ENCODE measurements around the gene C1QTNF4. TPM values are rescaled to one million over a fixed set of nuclear protein-coding genes. Genes with fewer than 3 reads are reported as not detected.

The C1QTNF4 gene
- total RNA-seq, 2 experiments from 2014 or later = 3.6 TPM; not detected in 1

GRCh38 chr11:47620836-47621378, 26.7 kb upstream of the C1QTNF4 start:
- intact Hi-C loops (cut with micrococcal nuclease; ENCODE audit: unreplicated experiment) = no loop called here
- H3K4me3 ChIP-seq (ENCODE audit: low read depth, low read length, poor library complexity, severe bottlenecking) = no peak overlapping the region
- no peak overlapping the region for H2AFZ ChIP-seq (ENCODE audit: low read length)
- H4K20me1 ChIP-seq (ENCODE audit: insufficient read depth, low read length) = no peaks in the 10 kb centered on the region
- ChIA-PET POLR2A (interaction anchor here (0.5 to 1.6 kb wide), 6 partner anchors 8 to 760 kb away, joined by 3 to 5 read pairs (median 4); no protein-coding TSS in a partner anchor), CTCF (ENCODE audit: unreplicated experiment) (no interaction called here)
- H3K9me2 ChIP-seq (ENCODE audit: insufficient read depth, low read length) = no peaks in the 10 kb centered on the region
- TF ChIP-seq EZH2phosphoT487 (IDR thresholded peaks at IDR 0.05; ENCODE audit: borderline replicate concordance, low read depth, low read length) (no peak), CTCF (conservative IDR thresholded peaks at IDR 0.05; ENCODE audit: low read length) (no peak)
- no peak overlapping the region for H3K4me2 ChIP-seq (ENCODE audit: low read length)
- no peak overlapping the region for H3K27ac ChIP-seq (ENCODE audit: low read depth, low read length, poor library complexity, severe bottlenecking)
- H3K79me2 ChIP-seq (ENCODE audit: insufficient read depth, low read depth, low read length) = no peaks in the 10 kb centered on the region
- H3K4me1 ChIP-seq (ENCODE audit: insufficient read depth, low read length, poor library complexity, severe bottlenecking) = no peaks in the 10 kb centered on the region
- no peak for DNase-seq (ENCODE audit: low spot score)
- H3K9me3 ChIP-seq (ENCODE audit: low read length) = no peaks in the 10 kb centered on the region
- H3K36me3 ChIP-seq (ENCODE audit: insufficient read depth, low read length) = peaks cover 80% of the 10 kb centered on the region
- no TSS peak for BruUV-seq (replicated peaks)

GRCh38 chr11:47617417-47617809, 23.2 kb upstream of the C1QTNF4 start:
- intact Hi-C loops (cut with micrococcal nuclease; ENCODE audit: unreplicated experiment) = loop anchor here (5.0 kb wide), 1 partner anchor 130 kb away; no protein-coding TSS in a partner anchor
- Histone ChIP-seq H3K79me2 (ENCODE audit: insufficient read depth, low read depth, low read length) (no peaks in the 10 kb centered on the region), H2AFZ (ENCODE audit: low read length) (no peak overlapping the region), H3K4me2 (ENCODE audit: low read length) (no peak overlapping the region), H3K36me3 (ENCODE audit: insufficient read depth, low read length) (peaks cover 49% of the 10 kb centered on the region), H3K4me1 (ENCODE audit: insufficient read depth, low read length, poor library complexity, severe bottlenecking) (no peaks in the 10 kb centered on the region), H3K9me2 (ENCODE audit: insufficient read depth, low read length) (no peaks in the 10 kb centered on the region), H3K9me3 (ENCODE audit: low read length) (no peaks in the 10 kb centered on the region), H3K27ac (ENCODE audit: low read depth, low read length, poor library complexity, severe bottlenecking) (no peak overlapping the region), H4K20me1 (ENCODE audit: insufficient read depth, low read length) (no peaks in the 10 kb centered on the region), H3K4me3 (ENCODE audit: low read depth, low read length, poor library complexity, severe bottlenecking) (no peak overlapping the region)
- DNase-seq (ENCODE audit: low spot score) = no peak
- ChIA-PET POLR2A (interaction anchor here (0.7 to 0.8 kb wide), 2 partner anchors 11 to 420 kb away, joined by 3 read pairs; no protein-coding TSS in a partner anchor), CTCF (ENCODE audit: unreplicated experiment) (no interaction called here)
- TSS peak; percentile 20 for BruUV-seq (replicated peaks)
- TF ChIP-seq EZH2phosphoT487 (IDR thresholded peaks at IDR 0.05; ENCODE audit: borderline replicate concordance, low read depth, low read length) (no peak), CTCF (conservative IDR thresholded peaks at IDR 0.05; ENCODE audit: low read length) (peak; percentile 29; the same call in 1 of the 2 replicates)

- TF ChIP-seq CTCF (conservative IDR thresholded peaks at IDR 0.05; ENCODE audit: low read length) = peak; percentile 88
- no peak for TF ChIP-seq EZH2phosphoT487 (IDR thresholded peaks at IDR 0.05; ENCODE audit: borderline replicate concordance, low read depth, low read length)
- H3K36me3 ChIP-seq (ENCODE audit: insufficient read depth, low read length) = peaks cover 44% of the 10 kb centered on the region
- no peaks in the 10 kb centered on the region for H4K20me1 ChIP-seq (ENCODE audit: insufficient read depth, low read length)
- no peak overlapping the region for H3K4me2 ChIP-seq (ENCODE audit: low read length)
- no peaks in the 10 kb centered on the region for H3K9me3 ChIP-seq (ENCODE audit: low read length)
- BruUV-seq (replicated peaks) = no TSS peak
- H2AFZ ChIP-seq (ENCODE audit: low read length) = no peak overlapping the region
- intact Hi-C loops (cut with micrococcal nuclease; ENCODE audit: unreplicated experiment) = loop anchor here (5.0 kb wide), 1 partner anchor 130 kb away; no protein-coding TSS in a partner anchor
- peaks cover 4% of the 10 kb centered on the region for H3K4me1 ChIP-seq (ENCODE audit: insufficient read depth, low read length, poor library complexity, severe bottlenecking)
- H3K4me3 ChIP-seq (ENCODE audit: low read depth, low read length, poor library complexity, severe bottlenecking) = no peak overlapping the region
- no peaks in the 10 kb centered on the region for H3K79me2 ChIP-seq (ENCODE audit: insufficient read depth, low read depth, low read length)
- ChIA-PET CTCF (ENCODE audit: unreplicated experiment) (no interaction called here), POLR2A (interaction anchor here (0.7 to 0.8 kb wide), 3 partner anchors 10 to 419 kb away, joined by 3 to 4 read pairs (median 3); no protein-coding TSS in a partner anchor)
- H3K27ac ChIP-seq (ENCODE audit: low read depth, low read length, poor library complexity, severe bottlenecking) = no peak overlapping the region
- H3K9me2 ChIP-seq (ENCODE audit: insufficient read depth, low read length) = no peaks in the 10 kb centered on the region
- peak; percentile 53 for DNase-seq (ENCODE audit: low spot score)
Measured at GRCh38 chr11:47616726-47617416, 22.7 kb upstream of the C1QTNF4 start.

Data from OCI-LY7 (cell line).